C4-2B (cell line): Measurements from ENCODE around the gene ZMPSTE24.
A peak's percentile ranks its signal among the peaks of the same experiment; 100 is the strongest.

ENCODE experiments used
- ZFX ChIP-seq: fragments of 450-650 bp; IDR thresholded peaks from 2 replicates; pipeline ENCODE4 v1.6.1; 2017
- TF ChIP-seq, protein P1 (sequence below): fragments of 450-650 bp; conservative IDR thresholded peaks from 2 replicates; pipeline ENCODE4 v1.5.1; 2017; ENCODE audit warnings: mild to moderate bottlenecking

- TF ChIP-seq, protein P1, sequence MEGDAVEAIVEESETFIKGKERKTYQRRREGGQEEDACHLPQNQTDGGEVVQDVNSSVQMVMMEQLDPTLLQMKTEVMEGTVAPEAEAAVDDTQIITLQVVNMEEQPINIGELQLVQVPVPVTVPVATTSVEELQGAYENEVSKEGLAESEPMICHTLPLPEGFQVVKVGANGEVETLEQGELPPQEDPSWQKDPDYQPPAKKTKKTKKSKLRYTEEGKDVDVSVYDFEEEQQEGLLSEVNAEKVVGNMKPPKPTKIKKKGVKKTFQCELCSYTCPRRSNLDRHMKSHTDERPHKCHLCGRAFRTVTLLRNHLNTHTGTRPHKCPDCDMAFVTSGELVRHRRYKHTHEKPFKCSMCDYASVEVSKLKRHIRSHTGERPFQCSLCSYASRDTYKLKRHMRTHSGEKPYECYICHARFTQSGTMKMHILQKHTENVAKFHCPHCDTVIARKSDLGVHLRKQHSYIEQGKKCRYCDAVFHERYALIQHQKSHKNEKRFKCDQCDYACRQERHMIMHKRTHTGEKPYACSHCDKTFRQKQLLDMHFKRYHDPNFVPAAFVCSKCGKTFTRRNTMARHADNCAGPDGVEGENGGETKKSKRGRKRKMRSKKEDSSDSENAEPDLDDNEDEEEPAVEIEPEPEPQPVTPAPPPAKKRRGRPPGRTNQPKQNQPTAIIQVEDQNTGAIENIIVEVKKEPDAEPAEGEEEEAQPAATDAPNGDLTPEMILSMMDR = peak; percentile 100
- TF ChIP-seq ZFX = no peak
Measured at GRCh38 chr1:40338745-40339419, 80.8 kb downstream of the ZMPSTE24 start.
